GM19463 (cell line): ENCODE data around the gene RNF133.
"Not testable (repeated sequence)": the region's sequence is repeated elsewhere in the genome, so short reads cannot be mapped to it uniquely, and the experiment has no call there.

Experiments used
- ATAC-seq: cut with Tn5 transposase; IDR thresholded peaks from one replicate; pipeline ENCODE4 v1.9.1; 2021; ENCODE audit warnings: mild to moderate bottlenecking, moderate library complexity; ENCODE audit not compliant: unreplicated experiment

RNF133 gene

GRCh38 chr7:122689346-122690109, 9.4 kb downstream of the RNF133 start:
- no peak for ATAC-seq

- ATAC-seq, result no peak
Observed at GRCh38 chr7:122688400-122688998, 10.4 kb downstream of the RNF133 start.

GRCh38 chr7:122686360-122686878, 12.5 kb downstream of the RNF133 start:
- ATAC-seq, result no peak

GRCh38 chr7:122684504-122684903, 14.4 kb downstream of the RNF133 start:
- no peak for ATAC-seq

- no peak for ATAC-seq
Observed at GRCh38 chr7:122682815-122683550, 15.9 kb downstream of the RNF133 start.

- not testable (repeated sequence) for ATAC-seq
Observed at GRCh38 chr7:122681186-122681585, 17.7 kb downstream of the RNF133 start.

- no peak for ATAC-seq
Observed at GRCh38 chr7:122679813-122680212, 19.1 kb downstream of the RNF133 start.

- not testable (repeated sequence) for ATAC-seq
Observed at GRCh38 chr7:122679269-122679709, 19.6 kb downstream of the RNF133 start.

- no peak for ATAC-seq
Observed at GRCh38 chr7:122677149-122677548, 21.8 kb downstream of the RNF133 start.

- ATAC-seq, result no peak
Observed at GRCh38 chr7:122676466-122676865, 22.5 kb downstream of the RNF133 start.

- no peak for ATAC-seq
Observed at GRCh38 chr7:122675621-122676020, 23.3 kb downstream of the RNF133 start.

GRCh38 chr7:122675011-122675410, 23.9 kb downstream of the RNF133 start:
- no peak for ATAC-seq

GRCh38 chr7:122674502-122674901, 24.4 kb downstream of the RNF133 start:
- ATAC-seq, result no peak

- ATAC-seq, result no peak
Observed at GRCh38 chr7:122673951-122674350, 25.0 kb downstream of the RNF133 start.

- no peak for ATAC-seq
Observed at GRCh38 chr7:122672536-122672935, 26.4 kb downstream of the RNF133 start.

- no peak for ATAC-seq
Observed at GRCh38 chr7:122663733-122664132, 35.2 kb downstream of the RNF133 start.

- no peak for ATAC-seq
Observed at GRCh38 chr7:122658856-122659255, 40.1 kb downstream of the RNF133 start.

GRCh38 chr7:122653685-122654084, 45.2 kb downstream of the RNF133 start:
- no peak for ATAC-seq

GRCh38 chr7:122652876-122653275, 46.0 kb downstream of the RNF133 start:
- ATAC-seq, result no peak

GRCh38 chr7:122651451-122651850, 47.5 kb downstream of the RNF133 start:
- no peak for ATAC-seq
